Measurements from ENCODE around the gene DNAJC16. TPM values are rescaled to one million over a fixed set of nuclear protein-coding genes. Genes with fewer than 3 reads are reported as not detected.

Gene DNAJC16
- total RNA-seq, 1 experiment from 2014 or later = 9.2 TPM

- Histone ChIP-seq H3K27me3 (ENCODE audit: low read length) (no peaks in the 10 kb centered on the region), H3K27ac (ENCODE audit: low read length) (no peak overlapping the region), H3K79me2 (ENCODE audit: low read length) (no peaks in the 10 kb centered on the region), H3K9me2 (replicated peaks; ENCODE audit: low read length) (no peaks in the 10 kb centered on the region), H3K4me3 (ENCODE audit: low read length) (no peak overlapping the region), H2AFZ (ENCODE audit: low read length) (no peak overlapping the region), H3K9ac (ENCODE audit: low read length) (no peak overlapping the region), H3K36me3 (ENCODE audit: low read depth, low read length) (no peaks in the 10 kb centered on the region; the same call in 1 of the 2 replicates), H4K20me1 (ENCODE audit: low read length) (no peaks in the 10 kb centered on the region), H3K4me1 (ENCODE audit: insufficient read depth, low read length) (no peaks in the 10 kb centered on the region), H3F3A (ENCODE audit: low read length, unreplicated experiment) (no peaks in the 10 kb centered on the region), H3K4me2 (ENCODE audit: low read length) (no peak overlapping the region), H3K9me3 (ENCODE audit: low read length) (no peaks in the 10 kb centered on the region)
- TF ChIP-seq EZH2 (IDR thresholded peaks at IDR 0.05; ENCODE audit: low read length, unreplicated experiment) (no peak), EZH2phosphoT487 (IDR thresholded peaks at IDR 0.05; ENCODE audit: borderline replicate concordance, low read length) (no peak)
- TF ChIP-seq, protein P1, sequence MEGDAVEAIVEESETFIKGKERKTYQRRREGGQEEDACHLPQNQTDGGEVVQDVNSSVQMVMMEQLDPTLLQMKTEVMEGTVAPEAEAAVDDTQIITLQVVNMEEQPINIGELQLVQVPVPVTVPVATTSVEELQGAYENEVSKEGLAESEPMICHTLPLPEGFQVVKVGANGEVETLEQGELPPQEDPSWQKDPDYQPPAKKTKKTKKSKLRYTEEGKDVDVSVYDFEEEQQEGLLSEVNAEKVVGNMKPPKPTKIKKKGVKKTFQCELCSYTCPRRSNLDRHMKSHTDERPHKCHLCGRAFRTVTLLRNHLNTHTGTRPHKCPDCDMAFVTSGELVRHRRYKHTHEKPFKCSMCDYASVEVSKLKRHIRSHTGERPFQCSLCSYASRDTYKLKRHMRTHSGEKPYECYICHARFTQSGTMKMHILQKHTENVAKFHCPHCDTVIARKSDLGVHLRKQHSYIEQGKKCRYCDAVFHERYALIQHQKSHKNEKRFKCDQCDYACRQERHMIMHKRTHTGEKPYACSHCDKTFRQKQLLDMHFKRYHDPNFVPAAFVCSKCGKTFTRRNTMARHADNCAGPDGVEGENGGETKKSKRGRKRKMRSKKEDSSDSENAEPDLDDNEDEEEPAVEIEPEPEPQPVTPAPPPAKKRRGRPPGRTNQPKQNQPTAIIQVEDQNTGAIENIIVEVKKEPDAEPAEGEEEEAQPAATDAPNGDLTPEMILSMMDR (conservative IDR thresholded peaks at IDR 0.05; ENCODE audit: low read depth, low read length) = no peak
- ChIA-PET POLR2A (ENCODE audit: unreplicated experiment) (no interaction called here), CTCF (no interaction called here)
- ATAC-seq (no peak), DNase-seq (no peak)
- intact Hi-C loops (cut with micrococcal nuclease) = no loop called here
- BruUV-seq (replicated peaks) = no TSS peak
Observed at GRCh38 chr1:15575549-15576150, 49.0 kb downstream of the DNAJC16 start.

DNA sequence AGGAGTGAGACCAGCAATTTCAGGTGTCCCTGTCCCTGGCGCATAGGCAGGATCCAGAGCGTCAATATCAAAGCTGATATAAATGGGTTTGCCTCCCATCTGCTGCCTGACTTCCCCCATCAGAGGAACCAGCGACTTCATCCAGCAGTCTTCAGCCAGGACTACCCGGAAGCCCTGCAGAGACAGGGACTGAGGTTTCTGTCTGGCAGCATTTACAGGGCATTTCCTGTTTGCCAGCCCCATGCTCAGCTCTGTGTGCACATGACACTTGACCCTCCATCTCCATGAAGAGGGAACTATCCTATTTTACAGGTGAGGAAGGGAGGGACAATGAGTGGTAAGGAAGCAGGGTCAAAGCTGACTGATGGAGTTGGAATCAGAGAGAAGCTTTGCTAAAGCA lies 51.0 kb downstream of the DNAJC16 start:
- CTCF ChIA-PET = no interaction called here
- Histone ChIP-seq H3K9me3 (ENCODE audit: low read length) (no peaks in the 10 kb centered on the region), H3K4me3 (ENCODE audit: low read length) (no peak overlapping the region), H3F3A (ENCODE audit: low read length, unreplicated experiment) (no peaks in the 10 kb centered on the region), H3K27ac (ENCODE audit: low read length) (no peak overlapping the region), H3K79me2 (ENCODE audit: low read length) (no peaks in the 10 kb centered on the region), H3K4me2 (ENCODE audit: low read length) (no peak overlapping the region), H3K9me2 (replicated peaks; ENCODE audit: low read length) (no peaks in the 10 kb centered on the region), H3K36me3 (ENCODE audit: low read depth, low read length) (no peaks in the 10 kb centered on the region), H3K9ac (ENCODE audit: low read length) (no peak overlapping the region), H3K27me3 (ENCODE audit: low read length) (no peaks in the 10 kb centered on the region), H2AFZ (ENCODE audit: low read length) (no peak overlapping the region), H4K20me1 (ENCODE audit: low read length) (no peaks in the 10 kb centered on the region), H3K4me1 (ENCODE audit: insufficient read depth, low read length) (no peaks in the 10 kb centered on the region)
- ATAC-seq (peak; percentile 43), DNase-seq (no peak)
- no TSS peak for BruUV-seq (replicated peaks)
- intact Hi-C loops (cut with micrococcal nuclease) = no loop called here
- POLR2A ChIA-PET (ENCODE audit: unreplicated experiment) = no interaction called here
- TF ChIP-seq EZH2phosphoT487 (IDR thresholded peaks at IDR 0.05; ENCODE audit: borderline replicate concordance, low read length) = no peak
- TF ChIP-seq EZH2 (IDR thresholded peaks at IDR 0.05; ENCODE audit: low read length, unreplicated experiment) = no peak
- TF ChIP-seq, protein P1 (conservative IDR thresholded peaks at IDR 0.05; ENCODE audit: low read depth, low read length) = no peak

DNA sequence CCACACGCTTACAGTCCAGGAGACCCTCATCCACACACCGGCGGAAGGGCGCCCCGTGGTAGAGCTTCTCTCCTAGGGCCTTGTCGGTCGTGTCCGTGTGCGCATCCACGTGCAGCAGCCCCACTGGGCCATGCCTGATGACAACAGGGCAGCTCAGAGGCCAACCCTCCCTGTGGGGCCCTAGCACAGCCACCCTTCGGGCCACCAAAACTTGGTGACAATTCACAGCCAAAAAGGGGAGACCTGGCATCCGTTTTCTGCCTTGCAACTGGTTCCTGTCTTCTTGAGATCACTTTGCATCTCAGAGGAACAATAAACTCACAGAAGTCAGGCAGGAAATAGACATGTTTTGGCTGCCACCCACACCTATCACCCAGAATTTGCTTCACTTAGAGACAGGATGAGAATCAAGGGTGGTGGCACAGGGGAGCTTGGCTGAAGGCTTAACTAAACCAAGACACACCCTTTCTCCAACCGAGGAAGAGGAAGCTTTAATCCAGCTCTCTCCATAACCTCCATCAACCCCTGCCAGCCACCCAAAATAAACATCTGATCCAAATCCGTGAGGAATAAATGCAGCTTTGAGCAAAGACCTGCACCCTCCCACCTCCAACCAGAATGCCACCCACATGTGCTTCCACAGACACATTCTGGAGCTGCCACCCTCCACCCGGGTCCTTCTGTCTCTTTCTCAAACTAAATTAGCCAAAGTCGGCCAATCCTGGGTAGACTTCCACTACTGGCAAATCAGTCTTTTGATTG lies 52.5 kb downstream of the DNAJC16 start:
- CTCF ChIA-PET = no interaction called here
- ATAC-seq = no peak
- H3K9me3 ChIP-seq (ENCODE audit: low read length) = no peaks in the 10 kb centered on the region

More for the DNA sequence above, 52.5 kb downstream of the DNAJC16 start:
- intact Hi-C loops (cut with micrococcal nuclease) = no loop called here
- Histone ChIP-seq H3K4me2 (ENCODE audit: low read length) (no peak overlapping the region), H3K4me1 (ENCODE audit: insufficient read depth, low read length) (no peaks in the 10 kb centered on the region), H3K4me3 (ENCODE audit: low read length) (no peak overlapping the region), H3K27me3 (ENCODE audit: low read length) (no peaks in the 10 kb centered on the region), H3K9me2 (replicated peaks; ENCODE audit: low read length) (no peaks in the 10 kb centered on the region), H3K9ac (ENCODE audit: low read length) (no peak overlapping the region), H3F3A (ENCODE audit: low read length, unreplicated experiment) (no peaks in the 10 kb centered on the region), H3K27ac (ENCODE audit: low read length) (no peak overlapping the region), H3K36me3 (ENCODE audit: low read depth, low read length) (no peaks in the 10 kb centered on the region), H4K20me1 (ENCODE audit: low read length) (no peaks in the 10 kb centered on the region), H3K79me2 (ENCODE audit: low read length) (no peaks in the 10 kb centered on the region), H2AFZ (ENCODE audit: low read length) (no peak overlapping the region)
- no peak for DNase-seq
- BruUV-seq (replicated peaks) = no TSS peak
- POLR2A ChIA-PET (ENCODE audit: unreplicated experiment) = no interaction called here
- TF ChIP-seq, protein P1 (conservative IDR thresholded peaks at IDR 0.05; ENCODE audit: low read depth, low read length) = no peak
- TF ChIP-seq EZH2phosphoT487 (IDR thresholded peaks at IDR 0.05; ENCODE audit: borderline replicate concordance, low read length) (no peak), EZH2 (IDR thresholded peaks at IDR 0.05; ENCODE audit: low read length, unreplicated experiment) (no peak)

Data from PC-3 (cell line).